ENCODE results near the gene PLD4.
"Not testable (repeated sequence)": the region's sequence is repeated elsewhere in the genome, so short reads cannot be mapped to it uniquely, and the experiment has no call there.

The PLD4 gene

GRCh38 chr14:104886690-104887622, 37.7 kb upstream of the PLD4 start:
- no peak for DNase-seq

- no peak for DNase-seq
Observed at GRCh38 chr14:104887623-104888488, 36.8 kb upstream of the PLD4 start.

- no peak for DNase-seq
Observed at GRCh38 chr14:104888489-104889374, 35.9 kb upstream of the PLD4 start.

GRCh38 chr14:104889375-104889757, 35.3 kb upstream of the PLD4 start:
- DNase-seq: no peak

- DNase-seq: not testable (repeated sequence)
Observed at GRCh38 chr14:104890292-104890691, 34.4 kb upstream of the PLD4 start.

- no peak for DNase-seq
Observed at GRCh38 chr14:104891121-104891551, 33.5 kb upstream of the PLD4 start.

- no peak for DNase-seq
Observed at GRCh38 chr14:104891664-104892530, 32.8 kb upstream of the PLD4 start.

GRCh38 chr14:104892531-104893434, 31.9 kb upstream of the PLD4 start:
- DNase-seq: no peak

GRCh38 chr14:104893435-104894207, 31.1 kb upstream of the PLD4 start:
- DNase-seq: no peak

- no peak for DNase-seq
Observed at GRCh38 chr14:104894331-104895206, 30.1 kb upstream of the PLD4 start.

GRCh38 chr14:104895207-104895785, 29.4 kb upstream of the PLD4 start:
- no peak for DNase-seq

GRCh38 chr14:104895786-104896661, 28.7 kb upstream of the PLD4 start:
- DNase-seq: peak; percentile 96

- DNase-seq: no peak
Observed at GRCh38 chr14:104897330-104898194, 27.1 kb upstream of the PLD4 start.

- no peak for DNase-seq
Observed at GRCh38 chr14:104898195-104898558, 26.5 kb upstream of the PLD4 start.

- DNase-seq: no peak
Observed at GRCh38 chr14:104898870-104899510, 25.7 kb upstream of the PLD4 start.

- no peak for DNase-seq
Observed at GRCh38 chr14:104899781-104900180, 24.9 kb upstream of the PLD4 start.

Measured in COR-L47 (cell line).